Aorta (tissue), 5 donors: ENCODE measurements around the gene COA1. TPM values are rescaled to one million over a fixed set of nuclear protein-coding genes. Genes with fewer than 3 reads are reported as not detected.
A peak's percentile ranks its signal among the peaks of the same experiment; 100 is the strongest.

Experiments
- ATAC-seq: fragments of 200-7000 bp; cut with Tn5 transposase; one replicate; pipeline ENCODE4 v1.9.1; 2022; ENCODE audit warnings: moderate library complexity; ENCODE audit not compliant: low FRiP score
- DNase-seq, 2 donors: peaks; one replicate each; pipeline ENCODE4 v3.0.0-alpha.2; 2020
- H3K27ac ChIP-seq, 2 donors: one replicate each; pipeline ENCODE4 v1.5.1; 2013; ENCODE audit warnings: low read length in 2 of 2, mild to moderate bottlenecking in 2 of 2, moderate library complexity in 2 of 2, control low read depth in 1 of 2, inconsistent platforms in 1 of 2, low read depth in 1 of 2
- H3K27me3 ChIP-seq, 2 donors: one replicate each; pipeline ENCODE4 v1.6.1; 2013; ENCODE audit warnings: control low read depth in 1 of 2, low read length in 1 of 2, mild to moderate bottlenecking in 1 of 2, moderate library complexity in 1 of 2; ENCODE audit not compliant: insufficient read depth in 2 of 2, control insufficient read depth in 1 of 2
- H3K36me3 ChIP-seq, 2 donors: one replicate each; pipeline ENCODE4 v1.6.1; 2013; ENCODE audit warnings: control low read depth in 1 of 2, low read length in 1 of 2, mild to moderate bottlenecking in 1 of 2; ENCODE audit not compliant: insufficient read depth in 2 of 2, control insufficient read depth in 1 of 2
- H3K4me1 ChIP-seq, 2 donors: one replicate each; pipeline ENCODE4 v1.6.1; 2013; ENCODE audit warnings: low read length in 2 of 2, control low read depth in 1 of 2, mild to moderate bottlenecking in 1 of 2, moderate library complexity in 1 of 2; ENCODE audit not compliant: insufficient read depth in 2 of 2, control insufficient read depth in 1 of 2
- H3K4me3 ChIP-seq, 2 donors: one replicate each; pipeline ENCODE4 v1.5.1; 2013; ENCODE audit warnings: low read length in 2 of 2, control low read depth in 1 of 2, mild to moderate bottlenecking in 1 of 2
- H3K9me3 ChIP-seq: one replicate; pipeline ENCODE4 v1.6.1; 2013; ENCODE audit warnings: mild to moderate bottlenecking, low read length; ENCODE audit not compliant: control insufficient read depth
- WGBS, 2 donors: extraction: QIAGEN DNeasy Blood & Tissue Kit; methylation state at CpG; one replicate each; pipeline ENCODE4 v1.1.7; 2013; 5-methylcytosine and 5-hydroxymethylcytosine counted together
- intact Hi-C, 2 donors: fragments of 100-400 bp; cut with DNase I; formaldehyde crosslinking; loops; one replicate each; pipeline versions ENCODE4 v1.14.2 to v1.15.0; 2022
- polyA plus RNA-seq, 2 donors: library from polyadenylated mRNA; stranded (reverse); fragments of 200-250 nt; gene quantifications; one replicate each; pipeline ENCODE4 v1.2.3, GENCODE V29; 2013
- total RNA-seq, 2 donors: library from RNA; stranded (reverse); fragmentation: NEBNext Ultra II Directional; extraction: Animal tissue kit (Norgen Biotek cat#: 25700); gene quantifications; one replicate each; pipeline ENCODE4 v1.2.1, GENCODE V29; 2021
- donor health status: healthy with polysubstance abuse.
- donor health status: Bipolar disorder and iron deficiency.
- donor health status: DM: no; HTN: no; CAD: no.
- donor health status: DM: no; HTN: no; CAD: no.
- donor health status: DM: yes; HTN: yes; CAD: no.

COA1 gene
- total and polyA plus RNA-seq, 4 donors, result 36.5 to 57.2 (median 51.5) TPM

GRCh38 chr7:43642897-43643630 lies 86.3 kb downstream of the COA1 start:
- Histone ChIP-seq H3K4me1 (peaks cover 7% of the 10 kb centered on the region in 2 donors), H3K27ac (peak overlapping the region in 1 of 2 donors; percentile 25), H3K9me3 (no peaks in the 10 kb centered on the region), H3K36me3 (no peaks in the 10 kb centered on the region), H3K4me3 (no peak overlapping the region), H3K27me3 (no peaks in the 10 kb centered on the region)
- ATAC-seq (no peak), DNase-seq (no peak)
- intact Hi-C loops, result no loop called here
- 69 to 70% methylated on average over 13 of the region's 13 CpGs for WGBS, 2 donors

- no peaks in the 10 kb centered on the region for H3K9me3 ChIP-seq
- WGBS, 2 donors, result 96 to 97% methylated on average over 3 of the region's 3 CpGs
These were observed 88.6 kb downstream of the COA1 start for GRCh38 chr7:43640679-43641078.

GRCh38 chr7:43639858-43640491 lies 89.3 kb downstream of the COA1 start:
- Histone ChIP-seq H3K36me3 (no peaks in the 10 kb centered on the region), H3K9me3 (no peaks in the 10 kb centered on the region), H3K27me3 (no peaks in the 10 kb centered on the region), H3K4me3 (no peak overlapping the region), H3K27ac (peak overlapping the region; percentile 22 to 90), H3K4me1 (peaks cover 2 to 8% of the 10 kb centered on the region in 2 donors)
- ATAC-seq (peak; percentile 78), DNase-seq (peak in 1 of 2 donors; percentile 68)
- 7 to 10% methylated on average over 6 of the region's 6 CpGs for WGBS, 2 donors
- intact Hi-C loops, result no loop called here

More at GRCh38 chr7:43640679-43641078, 88.6 kb downstream of the COA1 start:
- Histone ChIP-seq H3K4me3 (no peak overlapping the region), H3K27ac (peak overlapping the region in 1 of 2 donors; percentile 77), H3K4me1 (peaks cover 2 to 8% of the 10 kb centered on the region in 2 donors), H3K36me3 (no peaks in the 10 kb centered on the region), H3K27me3 (no peaks in the 10 kb centered on the region)
- intact Hi-C loops, result no loop called here
- DNase-seq, result no peak
- ATAC-seq, result no peak

- Histone ChIP-seq H3K27me3 (no peaks in the 10 kb centered on the region), H3K9me3 (no peaks in the 10 kb centered on the region), H3K36me3 (peaks cover 2 to 4% of the 10 kb centered on the region in 2 donors), H3K27ac (peak overlapping the region; percentile 51 to 71), H3K4me1 (peaks cover 2 to 8% of the 10 kb centered on the region in 2 donors), H3K4me3 (no peak overlapping the region)
- no peak for ATAC-seq
- DNase-seq, result no peak
- WGBS, 2 donors, result 72% methylated on average over 4 of the region's 4 CpGs
- intact Hi-C loops, result no loop called here
These were observed 92.1 kb downstream of the COA1 start for GRCh38 chr7:43637114-43637806.

GRCh38 chr7:43636093-43636492 lies 93.2 kb downstream of the COA1 start:
- peak overlapping the region; percentile 67 to 84 for H3K27ac ChIP-seq
- ATAC-seq (no peak), DNase-seq (no peak)
- peaks cover 2 to 10% of the 10 kb centered on the region in 2 donors for H3K4me1 ChIP-seq
- H3K4me3 ChIP-seq, result no peak overlapping the region
- peaks cover 2 to 6% of the 10 kb centered on the region in 2 donors for H3K36me3 ChIP-seq
- 19 to 25% methylated on average over 6 of the region's 6 CpGs for WGBS, 2 donors
- no peaks in the 10 kb centered on the region for H3K27me3 ChIP-seq
- no peaks in the 10 kb centered on the region for H3K9me3 ChIP-seq
- intact Hi-C loops, result no loop called here

- ATAC-seq, result no peak
- Histone ChIP-seq H3K36me3 (peaks cover 2 to 6% of the 10 kb centered on the region in 2 donors), H3K27me3 (no peaks in the 10 kb centered on the region), H3K9me3 (no peaks in the 10 kb centered on the region), H3K27ac (no peak overlapping the region), H3K4me3 (no peak overlapping the region), H3K4me1 (peaks cover 2 to 10% of the 10 kb centered on the region in 2 donors)
- DNase-seq, result no peak
- 96 to 98% methylated on average over 2 of the region's 2 CpGs for WGBS, 2 donors
- intact Hi-C loops, result no loop called here
These were observed 94.9 kb downstream of the COA1 start for GRCh38 chr7:43634384-43634783.

GRCh38 chr7:43632746-43633145 lies 96.6 kb downstream of the COA1 start:
- 90 to 92% methylated on average over 4 of the region's 4 CpGs for WGBS, 2 donors
- ATAC-seq (no peak), DNase-seq (no peak)
- Histone ChIP-seq H3K4me3 (no peak overlapping the region), H3K9me3 (no peaks in the 10 kb centered on the region), H3K27me3 (no peaks in the 10 kb centered on the region), H3K36me3 (peaks cover 4 to 6% of the 10 kb centered on the region in 2 donors), H3K27ac (no peak overlapping the region), H3K4me1 (peaks cover 2 to 10% of the 10 kb centered on the region in 2 donors)
- intact Hi-C loops, result no loop called here

- no peak for ATAC-seq
- H3K4me3 ChIP-seq, result no peak overlapping the region
- H3K36me3 ChIP-seq, result peaks cover 4 to 6% of the 10 kb centered on the region in 2 donors
- 84 to 93% methylated on average over 2 of the region's 2 CpGs for WGBS, 2 donors
- H3K4me1 ChIP-seq, result peaks cover 2 to 8% of the 10 kb centered on the region in 2 donors
- intact Hi-C loops, result no loop called here
- DNase-seq, result no peak
- H3K9me3 ChIP-seq, result no peaks in the 10 kb centered on the region
- no peak overlapping the region for H3K27ac ChIP-seq
- no peaks in the 10 kb centered on the region for H3K27me3 ChIP-seq
These were observed 97.8 kb downstream of the COA1 start for GRCh38 chr7:43631559-43631958.
